CD1c-positive myeloid dendritic cell (primary cell): Measurements from ENCODE around the gene SAE1.
"Not testable (repeated sequence)": the region's sequence is repeated elsewhere in the genome, so short reads cannot be mapped to it uniquely, and the experiment has no call there.

ENCODE experiments used
- DNase-seq: peaks from one replicate; pipeline ENCODE4 v3.0.0-alpha.2; 2016; ENCODE audit errors: extremely low spot score

The SAE1 gene

GRCh38 chr19:47130120-47130588 is 481 bp upstream of the SAE1 start:
- DNase-seq = no peak

- no peak for DNase-seq
Observed at GRCh38 chr19:47132194-47132852, 1.7 kb downstream of the SAE1 start.

- DNase-seq = no peak
Observed at GRCh38 chr19:47133021-47133471, 2.4 kb downstream of the SAE1 start.

- no peak for DNase-seq
Observed at GRCh38 chr19:47134545-47134944, 3.9 kb downstream of the SAE1 start.

GRCh38 chr19:47135156-47135555 is 4.5 kb downstream of the SAE1 start:
- no peak for DNase-seq

GRCh38 chr19:47141252-47141651 is 10.6 kb downstream of the SAE1 start:
- DNase-seq = not testable (repeated sequence)

GRCh38 chr19:47141695-47142094 is 11.1 kb downstream of the SAE1 start:
- DNase-seq = no peak

- no peak for DNase-seq
Observed at GRCh38 chr19:47142779-47143178, 12.1 kb downstream of the SAE1 start.

GRCh38 chr19:47143322-47144073 is 12.9 kb downstream of the SAE1 start:
- no peak for DNase-seq

GRCh38 chr19:47144630-47145029 is 14.0 kb downstream of the SAE1 start:
- no peak for DNase-seq

GRCh38 chr19:47145639-47146486 is 15.2 kb downstream of the SAE1 start:
- no peak for DNase-seq

- DNase-seq = no peak
Observed at GRCh38 chr19:47146920-47147319, 16.3 kb downstream of the SAE1 start.

- no peak for DNase-seq
Observed at GRCh38 chr19:47151627-47152026, 21.0 kb downstream of the SAE1 start.

GRCh38 chr19:47152205-47152604 is 21.6 kb downstream of the SAE1 start:
- DNase-seq = no peak

- no peak for DNase-seq
Observed at GRCh38 chr19:47152632-47153031, 22.0 kb downstream of the SAE1 start.

GRCh38 chr19:47153266-47153665 is 22.6 kb downstream of the SAE1 start:
- DNase-seq = no peak

- no peak for DNase-seq
Observed at GRCh38 chr19:47155148-47155547, 24.5 kb downstream of the SAE1 start.

- DNase-seq = peak; percentile 42
Observed at GRCh38 chr19:47156861-47157430, 26.3 kb downstream of the SAE1 start.

GRCh38 chr19:47157431-47158321 is 27.0 kb downstream of the SAE1 start:
- peak; percentile 66 for DNase-seq

GRCh38 chr19:47158367-47158791 is 27.7 kb downstream of the SAE1 start:
- no peak for DNase-seq
